ENCODE results near the gene CCDC57. TPM values are rescaled to one million over a fixed set of nuclear protein-coding genes. Genes with fewer than 3 reads are reported as not detected.

Gene CCDC57
- total and polyA plus RNA-seq, 9 of the 15 experiments (the other 6 are each of a cell fraction or from before 2014, with no cell fraction given) = 0.83 to 36.2 (median 13.6) TPM

GRCh38 chr17:82217530-82218204, 5.0 kb upstream of the CCDC57 start (continued):
- peak; percentile 79; the same call in 1 of the 2 replicates for TF ChIP-seq ZNF644 (tag; IDR thresholded peaks at IDR 0.05; ENCODE audit: low read depth)
- TF ChIP-seq ARHGAP35 (IDR thresholded peaks at IDR 0.05; ENCODE audit: partially characterized antibody) = no peak
- peak; percentile 34 for TF ChIP-seq NEUROD1 (IDR thresholded peaks at IDR 0.05; ENCODE audit: borderline replicate concordance, low read depth, low read length, partially characterized antibody)
- no peak for TF ChIP-seq ZNF551 (CRISPR knock-in tag; IDR thresholded peaks at IDR 0.05)

- intact Hi-C loops (cut with micrococcal nuclease) = no loop called here
- TF ChIP-seq NFIC (IDR thresholded peaks at IDR 0.05) (no peak), ZNF41 (CRISPR knock-in tag; conservative IDR thresholded peaks at IDR 0.05) (no peak), ZFX (CRISPR knock-in tag; IDR thresholded peaks at IDR 0.05) (peak; percentile 33), HLTF (IDR thresholded peaks at IDR 0.05) (no peak), ZNF445 (CRISPR knock-in tag; IDR thresholded peaks at IDR 0.05; ENCODE audit: low read depth) (no peak), ZNF224 (CRISPR knock-in tag; IDR thresholded peaks at IDR 0.05) (no peak), EP300 (IDR thresholded peaks at IDR 0.05; ENCODE audit: low read length) (no peak), ZNF263 (CRISPR knock-in tag; IDR thresholded peaks at IDR 0.05; ENCODE audit: borderline replicate concordance) (no peak), PHB (CRISPR knock-in tag; IDR thresholded peaks at IDR 0.05) (no peak), CHCHD3 (CRISPR knock-in tag; IDR thresholded peaks at IDR 0.05) (no peak), ETV6 (IDR thresholded peaks at IDR 0.05; ENCODE audit: borderline replicate concordance in 1 of 2, low read depth in 2 of 2, low read length in 1 of 2) (no peak), ETV6 (CRISPR knock-in tag; IDR thresholded peaks at IDR 0.05; ENCODE audit: borderline replicate concordance) (no peak), ATF1 (CRISPR knock-in tag; IDR thresholded peaks at IDR 0.05) (no peak), ATF1 (tag; IDR thresholded peaks at IDR 0.05) (no peak), ZFP30 (CRISPR knock-in tag; IDR thresholded peaks at IDR 0.05; ENCODE audit: borderline replicate concordance) (no peak), ZNF586 (CRISPR knock-in tag; conservative IDR thresholded peaks at IDR 0.05) (0 out of 2 replicates have a peak, but pooled peaks have one; percentile 47), POLR3A (IDR thresholded peaks at IDR 0.05; ENCODE audit: borderline replicate concordance, extremely low read depth, insufficient read depth, insufficient read length) (no peak), ETV5 (CRISPR knock-in tag; IDR thresholded peaks at IDR 0.05; ENCODE audit: low read depth) (peak; percentile 4; the same call in 1 of the 2 replicates), PKNOX1 (IDR thresholded peaks at IDR 0.05) (no peak), ZNF274 (IDR thresholded peaks at IDR 0.05; ENCODE audit: borderline replicate concordance, low read depth, low read length) (no peak)
These were observed 4.5 kb upstream of the CCDC57 start for GRCh38 chr17:82217120-82217529.

More at GRCh38 chr17:82217120-82217529, 4.5 kb upstream of the CCDC57 start:
- DNase-seq (ENCODE audit: extremely low read depth in 1 of 4, low spot score in 3 of 4) = no peak
- in situ Hi-C loops (cut with MboI) = no loop called here
- H3K27ac ChIP-seq (ENCODE audit: extremely low read depth, low read depth, low read length) = peak overlapping the region; percentile 98
- no peak overlapping the region for H3K4me3 ChIP-seq
- no peaks in the 10 kb centered on the region for H3K9me1 ChIP-seq (ENCODE audit: control insufficient read depth, insufficient read depth, low read length)
- peaks cover 43 to 77% of the 10 kb centered on the region in 2 experiments for H3K4me1 ChIP-seq (replicated peaks in 1 of 2; ENCODE audit: control insufficient read depth in 2 of 2, insufficient read depth in 2 of 2, low read length in 2 of 2)
- POLR2A ChIA-PET = no interaction called here
- H3K79me2 ChIP-seq (ENCODE audit: control insufficient read depth, insufficient read depth, low read length) = peaks cover 14% of the 10 kb centered on the region; the same call in 2 of the 3 replicates
- no peaks in the 10 kb centered on the region for H4K20me1 ChIP-seq (replicated peaks; ENCODE audit: control insufficient read depth, insufficient read depth, low read length)
- peak; percentile 35 for FAIRE-seq
- ATAC-seq = no peak
- H3K4me2 ChIP-seq (ENCODE audit: insufficient read depth, low read length) = peak overlapping the region; percentile 30; the same call in 1 of the 2 replicates
- no TSS peak for BruUV-seq (replicated peaks)
- peak overlapping the region; percentile 90 for H2AFZ ChIP-seq (ENCODE audit: low read depth, low read length)
- WGBS (ENCODE audit: insufficient coverage, low coverage, missing lambda C conversion rate) = 74% methylated on average over 12 of the region's 12 CpGs
- H3K36me3 ChIP-seq (ENCODE audit: control insufficient read depth, insufficient read depth, low read length) = no peaks in the 10 kb centered on the region
- H3K9me3 ChIP-seq (replicated peaks; ENCODE audit: control insufficient read depth, insufficient read depth, low read depth, low read length) = no peaks in the 10 kb centered on the region
- CTCF ChIA-PET (ENCODE audit: low intra/inter-chr PET ratio) = no interaction called here
- peak overlapping the region; percentile 78 to 92 for H3K9ac ChIP-seq (ENCODE audit: insufficient read depth in 1 of 2, low read depth in 2 of 2, low read length in 2 of 2)
- no peaks in the 10 kb centered on the region for H3K27me3 ChIP-seq (ENCODE audit: control insufficient read depth in 2 of 2, insufficient read depth in 2 of 2, low read length in 2 of 2)
